DOHH2 (cell line): Measurements from ENCODE around the gene EML3.
"Not testable (repeated sequence)": the region's sequence is repeated elsewhere in the genome, so short reads cannot be mapped to it uniquely, and the experiment has no call there.

ENCODE experiments used
- H3F3A ChIP-seq: fragments of 200-600 bp; sonication (generic), shearing (Covaris generic); 2 replicates; pipeline ENCODE4 v1.6.0; 2016; ENCODE audit warnings: antibody characterized with exemption, mild to moderate bottlenecking; ENCODE audit not compliant: control insufficient read depth, insufficient read depth
- H3K27ac ChIP-seq: fragments of 200-600 bp; sonication (generic); 2 replicates; pipeline ENCODE4 v1.5.1; 2014; ENCODE audit warnings: low read depth, mild to moderate bottlenecking, low read length, moderate library complexity
- H3K27me3 ChIP-seq: fragments of 200-600 bp; sonication (generic); 2 replicates; pipeline ENCODE4 v1.6.1; 2014; ENCODE audit warnings: mild to moderate bottlenecking, low read length, mixed read lengths; ENCODE audit not compliant: control insufficient read depth
- H3K36me3 ChIP-seq: fragments of 200-600 bp; sonication (generic); 2 replicates; pipeline ENCODE4 v1.6.1; 2014; ENCODE audit warnings: mild to moderate bottlenecking, low read length, moderate library complexity, mixed read lengths; ENCODE audit not compliant: control insufficient read depth
- H3K4me1 ChIP-seq: fragments of 200-600 bp; sonication (generic); 2 replicates; pipeline ENCODE4 v1.6.1; 2014; ENCODE audit warnings: mild to moderate bottlenecking, low read length, mixed read lengths; ENCODE audit not compliant: control insufficient read depth
- H3K4me2 ChIP-seq: fragments of 200-600 bp; sonication (generic); 2 replicates; pipeline ENCODE4 v1.6.0; 2014; ENCODE audit warnings: mild to moderate bottlenecking, low read length, moderate library complexity
- H3K4me3 ChIP-seq: fragments of 200-600 bp; sonication (generic); 2 replicates; pipeline ENCODE4 v1.5.1; 2014; ENCODE audit warnings: mild to moderate bottlenecking, low read length, mixed read lengths
- H3K79me2 ChIP-seq: fragments of 200-600 bp; sonication (generic); 2 replicates; pipeline ENCODE4 v1.6.1; 2014; ENCODE audit warnings: mild to moderate bottlenecking, low read length, mixed read lengths; ENCODE audit not compliant: control insufficient read depth
- H3K9me2 ChIP-seq: fragments of 200-600 bp; sonication (generic); replicated peaks from 2 replicates; pipeline ENCODE4 v1.6.1; 2014; ENCODE audit warnings: mild to moderate bottlenecking, low read length, mixed read lengths; ENCODE audit not compliant: control insufficient read depth
- H3K9me3 ChIP-seq: fragments of 200-600 bp; sonication (generic); 2 replicates; pipeline ENCODE4 v1.6.1; 2014; ENCODE audit warnings: antibody characterized with exemption, low read length, mixed read lengths; ENCODE audit not compliant: control insufficient read depth, insufficient read depth
- H4K20me1 ChIP-seq: fragments of 200-600 bp; sonication (generic); 2 replicates; pipeline ENCODE4 v1.6.0; 2014; ENCODE audit warnings: low read depth, mild to moderate bottlenecking, antibody characterized with exemption, low read length, moderate library complexity; ENCODE audit not compliant: control insufficient read depth, insufficient read depth
- CTCF ChIP-seq: fragments of 200-600 bp; sonication (generic); IDR thresholded peaks from one replicate; pipeline ENCODE4 v1.5.1; 2014; ENCODE audit warnings: antibody characterized with exemption, mild to moderate bottlenecking, low read depth, low read length; ENCODE audit not compliant: poor library complexity, severe bottlenecking
- EZH2phosphoT487 ChIP-seq: fragments of 200-600 bp; sonication (generic); IDR thresholded peaks from 2 replicates; pipeline ENCODE4 v1.6.1; 2017; ENCODE audit warnings: borderline replicate concordance, mild to moderate bottlenecking, antibody characterized with exemption, low read length, moderate library complexity, mixed read lengths

EML3 gene

GRCh38 chr11:62652161-62653006 lies 39.8 kb upstream of the EML3 start:
- Histone ChIP-seq H3K4me3 (peak overlapping the region; percentile 95), H3K9me2 (no peaks in the 10 kb centered on the region), H3K36me3 (peaks cover 35% of the 10 kb centered on the region), H3K27me3 (no peaks in the 10 kb centered on the region), H3K4me2 (peak overlapping the region; percentile 97), H3K4me1 (peaks cover 30% of the 10 kb centered on the region), H4K20me1 (no peaks in the 10 kb centered on the region), H3F3A (peaks cover 11% of the 10 kb centered on the region), H3K79me2 (peaks cover 47% of the 10 kb centered on the region), H3K9me3 (no peaks in the 10 kb centered on the region), H3K27ac (peak overlapping the region; percentile 80)
- TF ChIP-seq EZH2phosphoT487 (no peak), CTCF (no peak)

GRCh38 chr11:62650283-62650682 lies 37.7 kb upstream of the EML3 start:
- H3K36me3 ChIP-seq: peaks cover 49% of the 10 kb centered on the region
- not testable (repeated sequence) for H3K4me2 ChIP-seq, H4K20me1 ChIP-seq, H3F3A ChIP-seq, H3K9me2 ChIP-seq, H3K9me3 ChIP-seq, H3K27me3 ChIP-seq, H3K4me3 ChIP-seq, H3K27ac ChIP-seq
- H3K79me2 ChIP-seq: peaks cover 63% of the 10 kb centered on the region
- H3K4me1 ChIP-seq: peaks cover 40% of the 10 kb centered on the region

GRCh38 chr11:62649486-62649885 lies 36.9 kb upstream of the EML3 start:
- Histone ChIP-seq H3F3A (no peaks in the 10 kb centered on the region), H3K36me3 (peaks cover 55% of the 10 kb centered on the region), H3K79me2 (peaks cover 71% of the 10 kb centered on the region), H3K27me3 (no peaks in the 10 kb centered on the region), H3K4me3 (no peak overlapping the region), H3K4me2 (no peak overlapping the region), H3K4me1 (peaks cover 45% of the 10 kb centered on the region), H3K27ac (no peak overlapping the region), H3K9me2 (no peaks in the 10 kb centered on the region), H4K20me1 (peaks cover 3% of the 10 kb centered on the region; the same call in 1 of the 2 replicates), H3K9me3 (no peaks in the 10 kb centered on the region)
- TF ChIP-seq CTCF (no peak), EZH2phosphoT487 (no peak)

- Histone ChIP-seq H3F3A (no peaks in the 10 kb centered on the region), H3K4me3 (no peak overlapping the region), H4K20me1 (peaks cover 3% of the 10 kb centered on the region; the same call in 1 of the 2 replicates), H3K4me1 (peaks cover 44% of the 10 kb centered on the region), H3K9me3 (no peaks in the 10 kb centered on the region), H3K27ac (no peak overlapping the region), H3K27me3 (no peaks in the 10 kb centered on the region), H3K79me2 (peaks cover 76% of the 10 kb centered on the region), H3K4me2 (no peak overlapping the region), H3K9me2 (no peaks in the 10 kb centered on the region), H3K36me3 (peaks cover 60% of the 10 kb centered on the region)
- TF ChIP-seq CTCF: no peak
- no peak for TF ChIP-seq EZH2phosphoT487
These were observed 36.4 kb upstream of the EML3 start for GRCh38 chr11:62648967-62649364.
